GM13976 (cell line): ENCODE measurements around the gene NRM.
A peak's percentile ranks its signal among the peaks of the same experiment; 100 is the strongest.

ENCODE experiments used
- DNase-seq: peaks from one replicate; pipeline ENCODE4 v3.0.0; 2012; ENCODE audit warnings: low spot score
- in situ Hi-C: fragments of 300-500 bp; cut with MboI; formaldehyde crosslinking; loops from one replicate; pipeline ENCODE4 v1.12.0; 2022; ENCODE audit warnings: low sequenced_read_pairs, mixed read lengths, inconsistent platforms; ENCODE audit not compliant: unreplicated experiment
- TF ChIP-seq, protein P1 (sequence below): IDR thresholded peaks from 2 replicates; pipeline ENCODE4 v1.5.1; 2012; ENCODE audit warnings: borderline replicate concordance, mild to moderate bottlenecking; ENCODE audit not compliant: insufficient read depth; ENCODE audit errors: extremely low read depth, missing control alignments, control extremely low read depth

NRM gene

DNA sequence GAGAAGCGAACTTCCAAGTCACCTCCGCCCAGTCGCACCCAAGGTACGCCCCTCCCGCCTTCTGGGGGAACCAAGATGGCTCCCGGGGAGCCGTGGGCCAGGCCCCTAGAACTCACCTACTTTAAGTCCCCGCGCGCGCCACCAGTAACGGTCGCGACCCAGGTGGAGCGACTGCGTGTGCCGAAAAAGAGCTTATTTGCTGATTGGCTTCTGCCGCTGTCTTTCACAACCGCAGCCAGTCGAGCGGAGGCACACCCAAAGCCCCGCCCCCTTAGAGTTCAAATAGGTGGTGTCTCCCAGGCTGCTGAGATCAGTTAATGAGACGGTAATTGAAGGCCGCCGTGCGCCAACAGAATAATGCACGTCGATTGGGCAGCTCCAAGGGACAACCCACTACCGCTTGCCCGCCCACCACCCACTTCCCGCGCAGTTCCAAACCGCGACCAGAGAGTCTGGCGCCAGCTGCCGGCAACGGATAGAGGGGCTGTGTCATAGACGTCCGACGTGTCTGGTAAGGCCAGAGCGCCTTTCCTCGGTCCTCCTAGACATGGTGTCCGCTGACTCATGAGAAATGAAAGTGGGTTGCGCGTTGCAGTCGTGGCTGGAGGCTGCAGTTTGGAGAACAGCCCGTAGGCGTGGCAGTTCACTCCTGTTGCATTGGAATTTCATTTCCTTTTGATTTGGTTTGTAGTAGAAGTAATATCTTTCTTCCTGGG lies 26.5 kb upstream of the NRM start, which contains the start of gene MDC1:
MDC1 (minus strand) TSS at position 153 of the 716 bp plus-strand sequence. CDS start 2,106 bp downstream, outside the sequence.
- TF ChIP-seq, protein P1, sequence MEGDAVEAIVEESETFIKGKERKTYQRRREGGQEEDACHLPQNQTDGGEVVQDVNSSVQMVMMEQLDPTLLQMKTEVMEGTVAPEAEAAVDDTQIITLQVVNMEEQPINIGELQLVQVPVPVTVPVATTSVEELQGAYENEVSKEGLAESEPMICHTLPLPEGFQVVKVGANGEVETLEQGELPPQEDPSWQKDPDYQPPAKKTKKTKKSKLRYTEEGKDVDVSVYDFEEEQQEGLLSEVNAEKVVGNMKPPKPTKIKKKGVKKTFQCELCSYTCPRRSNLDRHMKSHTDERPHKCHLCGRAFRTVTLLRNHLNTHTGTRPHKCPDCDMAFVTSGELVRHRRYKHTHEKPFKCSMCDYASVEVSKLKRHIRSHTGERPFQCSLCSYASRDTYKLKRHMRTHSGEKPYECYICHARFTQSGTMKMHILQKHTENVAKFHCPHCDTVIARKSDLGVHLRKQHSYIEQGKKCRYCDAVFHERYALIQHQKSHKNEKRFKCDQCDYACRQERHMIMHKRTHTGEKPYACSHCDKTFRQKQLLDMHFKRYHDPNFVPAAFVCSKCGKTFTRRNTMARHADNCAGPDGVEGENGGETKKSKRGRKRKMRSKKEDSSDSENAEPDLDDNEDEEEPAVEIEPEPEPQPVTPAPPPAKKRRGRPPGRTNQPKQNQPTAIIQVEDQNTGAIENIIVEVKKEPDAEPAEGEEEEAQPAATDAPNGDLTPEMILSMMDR = no peak
- in situ Hi-C loops = no loop called here
- peak; percentile 95 for DNase-seq

- in situ Hi-C loops = no loop called here
- DNase-seq = no peak
- TF ChIP-seq, protein P1 = no peak
These were observed 26.0 kb upstream of the NRM start for GRCh38 chr6:30716879-30717128.

GRCh38 chr6:30714263-30714662 lies 23.5 kb upstream of the NRM start:
- no peak for DNase-seq
- in situ Hi-C loops = no loop called here
- TF ChIP-seq, protein P1 = no peak

DNA sequence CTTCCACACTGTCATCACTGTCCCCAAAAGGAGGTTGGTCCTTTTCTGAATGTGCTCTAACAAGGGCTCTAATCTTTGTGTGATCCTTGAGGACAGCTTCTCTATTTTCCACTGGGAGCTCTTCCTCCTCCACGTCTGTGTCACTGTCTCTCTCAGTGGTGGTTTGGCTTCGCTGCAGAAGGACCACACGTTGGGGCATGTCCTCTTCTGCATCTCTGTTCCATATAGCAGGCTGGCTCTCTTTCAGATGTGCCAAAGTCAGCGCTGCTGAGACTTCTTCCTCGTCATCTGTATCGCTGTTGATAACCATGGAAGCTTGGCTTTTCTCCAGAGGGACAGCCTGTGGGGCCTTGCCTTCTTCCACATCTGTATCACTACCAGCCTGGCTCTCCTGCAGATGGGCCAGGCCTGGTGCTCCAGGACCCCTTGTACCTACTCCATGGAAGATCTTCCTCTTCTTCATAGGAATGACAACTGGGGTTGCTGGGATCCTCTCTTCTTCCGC lies 21.7 kb upstream of the NRM start:
- in situ Hi-C loops = no loop called here
- DNase-seq = no peak
- TF ChIP-seq, protein P1 = no peak

DNA sequence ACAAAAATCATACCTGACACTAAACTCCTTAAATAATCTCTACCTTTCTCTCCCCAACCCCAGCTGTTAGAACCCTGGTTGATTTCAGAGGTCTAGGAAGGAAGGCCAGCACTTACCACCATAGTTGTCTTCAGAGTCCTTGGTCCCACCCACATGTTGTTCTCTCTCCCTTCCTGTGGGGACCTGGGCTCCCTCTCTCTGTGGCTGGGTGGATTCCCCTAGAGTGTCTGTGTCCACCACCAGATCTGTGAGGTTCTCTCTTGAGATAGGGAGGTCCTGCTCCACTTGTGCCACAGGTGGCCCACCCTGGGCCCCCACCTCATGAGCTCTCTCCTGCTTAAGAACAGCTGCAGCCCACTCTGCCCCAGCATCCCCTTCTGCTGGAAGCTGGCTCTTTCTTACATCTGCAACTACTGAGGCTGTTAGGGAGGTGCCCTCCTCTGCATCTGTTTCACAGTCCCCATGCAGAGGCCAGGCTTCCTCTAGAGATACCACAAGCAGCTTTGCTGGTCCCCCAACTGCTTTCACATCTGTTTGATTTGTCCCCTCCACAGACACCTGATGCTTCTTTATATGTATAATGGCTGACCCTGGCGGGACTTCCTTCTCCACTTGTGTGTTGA lies 21.1 kb upstream of the NRM start:
- TF ChIP-seq, protein P1 = no peak

GRCh38 chr6:30709101-30709868 lies 18.5 kb upstream of the NRM start:
- TF ChIP-seq, protein P1 = no peak
- in situ Hi-C loops = no loop called here
- DNase-seq = no peak

More for the DNA sequence above, 21.1 kb upstream of the NRM start:
- DNase-seq = peak; percentile 63
- in situ Hi-C loops = no loop called here
